SW 1271 (cell line): ENCODE data around the gene MZB1.
"Not testable (repeated sequence)": the region's sequence is repeated elsewhere in the genome, so short reads cannot be mapped to it uniquely, and the experiment has no call there.

ENCODE experiments used
- DNase-seq, 2 experiments: peaks; one replicate each; lab custom pipeline; 2025; lab: John Stamatoyannopoulos, UW

Gene MZB1

DNA sequence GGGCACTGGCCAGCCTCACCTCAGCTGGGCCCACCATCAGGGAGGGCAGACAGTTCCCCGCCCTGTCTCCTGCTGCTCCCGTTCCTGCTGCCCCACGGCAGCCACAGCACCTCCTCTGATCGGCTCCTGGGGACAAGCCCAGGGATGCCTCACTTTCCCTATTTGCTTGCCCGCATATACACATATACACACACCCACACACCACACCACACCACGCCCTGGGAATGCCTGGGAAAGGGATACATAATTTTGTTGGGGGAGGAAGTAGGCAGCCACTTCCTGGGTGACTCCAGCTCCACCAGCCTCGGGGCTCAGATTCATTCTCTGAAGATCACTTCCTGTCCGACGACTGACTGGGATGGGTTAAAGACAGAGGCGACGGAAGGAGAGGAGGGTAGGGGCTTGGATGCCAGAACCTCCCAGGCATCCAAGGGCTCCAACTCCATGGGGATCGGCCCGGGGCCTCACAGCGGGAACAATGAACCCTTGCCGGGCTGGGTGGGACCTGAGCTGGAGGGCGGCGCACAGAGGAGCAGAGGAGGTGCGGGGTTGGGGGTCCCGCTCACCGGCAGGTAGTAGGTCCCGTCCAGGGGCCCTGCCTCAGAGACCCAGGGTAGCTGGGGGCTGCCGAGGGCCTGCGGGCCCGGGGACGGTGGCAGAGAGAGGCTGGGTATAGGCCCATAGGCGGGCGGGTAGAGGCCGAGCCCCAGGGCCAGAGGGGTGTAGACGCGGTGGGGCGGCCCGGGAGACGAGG, 2.0 kb upstream of the MZB1 start:
- DNase-seq = peak; percentile 67 to 76

DNA sequence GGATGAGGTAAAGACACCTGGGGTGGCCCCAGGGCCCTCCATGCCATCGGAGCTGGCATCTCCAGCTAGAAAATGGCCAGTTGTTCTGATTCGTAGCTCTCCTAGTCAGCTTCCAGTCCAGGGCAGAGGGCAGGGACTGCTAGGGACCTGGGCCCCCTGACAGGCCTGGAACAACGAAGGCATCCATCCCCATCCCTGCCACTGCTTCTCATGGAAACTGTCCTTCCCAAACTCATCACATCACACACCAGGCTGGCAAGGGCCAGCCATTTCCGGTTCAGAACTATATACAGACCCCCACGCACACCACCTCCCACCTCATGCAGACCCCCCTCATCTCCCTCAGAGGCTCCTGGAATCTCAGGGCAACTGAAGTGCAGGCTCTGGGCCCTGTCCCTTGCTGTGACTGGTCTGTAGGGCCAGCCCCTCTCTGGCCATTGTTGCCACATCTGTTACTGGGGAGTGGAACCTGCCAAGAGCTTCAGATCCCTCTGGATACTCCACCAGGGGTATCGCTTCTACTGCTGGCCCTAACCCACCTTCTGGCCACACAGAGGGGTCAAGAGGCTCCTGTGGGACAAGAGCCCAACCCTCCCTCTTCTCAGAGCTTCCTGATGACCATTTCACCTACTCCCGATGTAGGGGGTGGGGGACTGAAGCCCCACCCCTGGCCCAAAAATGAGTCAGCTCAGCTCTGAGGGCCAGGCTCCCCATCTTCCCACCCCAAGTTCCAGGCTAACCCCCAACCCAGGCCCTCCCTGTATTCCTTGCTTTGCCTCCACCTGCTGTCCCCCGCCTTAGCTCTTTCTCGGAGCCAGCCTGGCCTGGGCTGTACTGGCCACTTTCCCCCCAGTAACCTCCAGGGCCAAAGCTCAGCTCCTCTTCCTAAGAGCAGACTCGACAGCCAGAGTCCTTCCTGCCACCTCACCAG, 1.2 kb upstream of the MZB1 start:
- no peak for DNase-seq

DNA sequence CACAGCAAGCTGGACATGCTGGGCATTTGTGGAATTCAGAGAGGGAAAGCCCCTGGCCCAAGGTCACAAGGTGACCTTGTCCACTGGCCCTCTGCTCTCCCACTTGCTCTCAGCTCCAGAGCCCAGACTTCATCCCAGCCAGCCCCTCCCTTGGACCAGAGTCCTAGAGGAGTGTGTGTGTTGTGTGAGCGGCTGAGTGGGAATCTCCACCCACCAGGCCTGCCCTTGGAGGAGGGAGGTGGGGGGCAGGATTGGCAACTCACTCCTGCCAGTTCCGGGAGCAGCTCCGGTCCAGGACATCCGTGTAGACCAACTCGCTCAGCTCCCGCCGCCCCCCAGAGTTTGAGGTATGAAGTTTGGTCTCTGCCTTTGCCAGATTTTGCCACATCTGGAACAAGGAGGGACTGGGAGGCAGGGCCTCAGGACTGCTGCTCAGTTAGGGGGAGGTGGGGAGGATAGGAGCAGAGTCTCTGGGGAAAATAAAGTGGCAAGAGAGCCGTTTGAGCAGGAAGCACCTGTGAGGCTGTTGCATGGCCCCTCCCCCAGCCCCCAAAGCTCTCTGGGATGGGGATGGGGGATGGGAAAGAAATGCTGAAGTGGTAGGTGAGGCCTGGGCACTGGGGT, 1.4 kb downstream of the MZB1 start:
- DNase-seq = no peak

DNA sequence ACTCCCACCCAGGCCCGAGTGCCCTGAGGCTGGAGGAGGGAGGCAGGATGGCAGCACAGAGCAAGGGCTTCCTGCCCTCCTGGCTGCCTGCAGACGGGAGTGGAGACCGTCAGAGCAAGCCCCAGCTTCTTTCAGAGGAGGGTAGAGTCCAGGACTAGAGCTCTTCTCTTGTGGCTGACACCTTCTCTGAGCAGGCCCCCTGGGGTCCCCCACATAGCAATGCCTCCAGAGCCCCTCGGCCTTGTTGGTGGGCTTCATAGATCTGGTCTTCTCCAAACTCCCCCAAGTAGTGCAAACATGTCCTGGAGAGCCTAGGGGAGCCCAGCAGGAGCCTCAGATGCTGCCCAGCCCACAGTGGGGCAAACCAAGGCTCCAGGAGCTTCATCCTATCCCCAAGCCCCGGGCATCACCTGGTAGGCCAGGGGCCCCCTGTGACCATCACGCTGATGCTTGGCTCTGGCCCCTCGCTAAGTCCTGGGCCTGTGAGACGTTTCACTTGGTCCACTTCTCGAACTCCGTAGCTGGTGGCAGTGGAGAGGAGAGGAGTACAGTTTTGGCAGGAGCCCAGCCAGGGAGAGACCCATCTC, 2.0 kb downstream of the MZB1 start:
- DNase-seq = no peak

DNA sequence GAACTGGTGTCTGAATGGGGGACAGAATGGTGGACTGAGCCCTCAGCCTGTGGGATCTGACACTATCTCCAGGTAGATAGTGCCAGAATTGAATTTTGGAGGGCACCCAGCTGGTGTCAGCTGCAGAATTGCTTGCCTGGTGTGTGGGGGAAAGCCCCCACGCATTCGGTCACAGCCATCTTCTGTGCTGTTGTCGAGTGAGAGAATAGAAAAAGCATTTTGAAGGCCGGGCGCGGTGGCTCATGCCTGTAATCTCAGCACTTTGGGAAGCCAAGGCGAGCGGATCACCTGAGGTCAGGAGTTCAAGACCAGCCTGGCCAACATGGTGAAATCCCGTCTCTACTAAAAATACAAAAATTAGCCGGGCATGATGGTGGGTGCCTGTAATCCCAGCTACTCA, 2.8 kb downstream of the MZB1 start:
- not testable (repeated sequence) for DNase-seq

DNA sequence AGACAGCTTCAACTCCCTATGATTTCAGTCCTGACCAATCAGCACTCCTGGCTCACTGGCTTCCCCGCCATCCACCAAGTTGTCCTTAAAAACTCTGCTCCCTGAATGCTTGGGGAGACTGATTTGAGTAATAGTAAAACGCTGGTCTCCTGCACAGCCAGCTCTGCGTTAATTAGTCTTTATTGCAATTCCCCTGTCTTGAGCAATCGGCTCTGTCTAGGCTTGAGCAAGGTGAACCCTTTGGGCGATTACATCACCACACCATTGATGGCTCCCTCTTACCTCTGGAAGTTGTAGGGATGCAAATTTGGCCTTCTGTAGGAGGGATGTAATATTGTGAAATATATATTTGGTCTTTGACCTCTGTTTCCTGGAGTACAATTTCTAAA, 3.7 kb downstream of the MZB1 start:
- DNase-seq = no peak

DNA sequence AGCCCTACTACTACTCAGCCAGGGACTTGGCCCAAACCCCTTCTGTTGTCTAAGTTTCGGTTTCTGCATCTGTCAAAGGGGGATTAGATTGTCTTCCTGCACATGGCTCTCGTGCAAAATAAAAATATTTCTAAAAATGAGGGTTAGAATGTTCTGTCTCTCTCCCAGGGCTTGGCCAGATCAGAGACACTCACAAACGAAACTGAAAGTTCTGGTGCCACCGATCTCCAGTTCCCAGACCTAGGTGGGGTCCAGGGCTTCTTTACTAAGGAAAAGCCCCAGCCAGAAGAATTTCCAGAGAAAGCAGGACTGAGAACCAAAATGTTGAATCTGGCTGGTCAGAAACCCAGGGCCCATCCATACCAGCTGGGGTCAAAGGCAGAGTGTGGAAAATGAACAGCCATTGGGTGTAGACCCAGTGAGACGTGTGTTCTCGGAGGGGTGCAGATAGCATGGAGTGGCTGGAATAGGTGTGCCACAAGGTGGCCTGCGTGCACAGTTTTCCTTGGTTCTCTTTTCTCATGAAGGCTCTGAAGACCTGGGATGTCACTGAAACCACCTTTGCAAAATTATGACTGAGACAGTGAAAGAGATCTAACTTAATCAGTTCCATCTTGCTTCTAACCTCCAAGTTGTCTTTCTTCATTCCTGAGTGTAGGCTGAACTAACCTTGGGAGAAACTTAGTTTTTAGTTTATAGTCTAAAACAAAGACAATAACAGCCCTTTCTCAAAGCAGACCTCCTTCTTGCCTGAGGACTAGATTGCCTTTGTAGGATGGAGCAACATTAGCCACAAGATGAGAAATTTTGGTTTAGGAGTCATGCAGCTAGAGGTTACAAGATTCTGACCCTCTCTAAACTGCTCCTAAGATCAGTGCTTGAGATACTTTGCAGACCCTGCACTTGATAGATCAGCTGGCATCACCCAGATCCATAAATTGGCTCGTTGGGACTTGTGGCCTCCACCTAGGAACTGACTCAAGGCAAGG, 4.4 kb downstream of the MZB1 start:
- DNase-seq = no peak

DNA sequence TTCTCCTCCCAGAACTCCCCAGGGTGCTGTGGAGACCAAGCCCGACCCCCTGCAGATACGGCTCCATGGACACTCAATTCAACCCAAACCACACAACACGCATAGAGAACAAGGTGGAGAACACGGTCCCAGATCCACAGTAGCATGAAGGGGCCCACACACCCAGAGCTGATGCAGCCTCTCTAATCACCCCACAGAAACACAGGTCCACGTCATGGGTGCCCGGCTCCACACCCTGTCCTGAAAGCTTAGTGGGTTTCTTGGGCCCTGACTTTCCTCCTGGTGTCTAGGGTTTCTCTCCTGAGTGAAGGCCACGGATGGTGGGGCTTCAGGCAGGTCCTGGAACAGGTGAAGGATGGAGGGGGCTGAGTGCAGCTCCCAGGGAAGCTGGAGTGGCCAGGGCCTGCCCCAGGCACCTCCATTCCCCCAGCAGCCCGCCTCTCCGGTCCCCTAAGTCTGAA, 5.1 kb downstream of the MZB1 start:
- no peak for DNase-seq

DNA sequence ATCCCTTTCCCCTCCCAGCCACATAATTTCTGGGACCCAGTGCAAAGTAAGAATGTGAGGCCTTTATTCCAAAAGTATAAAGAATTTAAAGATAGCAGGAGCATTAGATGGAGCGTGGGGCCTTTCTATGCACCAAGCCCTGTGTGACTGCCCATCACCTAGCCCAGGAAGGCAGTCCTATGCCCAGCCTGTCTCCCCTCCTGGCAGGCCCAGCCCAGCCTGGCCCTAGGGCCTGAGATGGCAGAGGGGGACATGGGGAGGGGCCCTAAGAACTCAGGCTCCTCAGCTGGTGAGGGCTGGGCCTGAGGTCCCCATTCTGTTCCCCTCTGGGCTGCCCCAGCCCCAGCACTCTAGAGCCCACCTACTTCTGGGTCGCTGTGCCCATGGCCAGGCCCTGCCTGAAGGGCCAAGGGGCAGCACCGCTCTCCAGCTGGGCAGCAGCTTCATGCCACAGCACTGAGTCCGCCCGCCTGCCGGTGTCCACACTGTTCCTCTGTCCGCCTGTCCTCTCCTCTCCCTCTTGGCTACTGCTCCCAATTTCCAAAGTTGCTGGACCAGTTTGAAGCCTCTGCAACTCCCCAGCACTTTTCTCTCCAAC, 5.6 kb downstream of the MZB1 start:
- DNase-seq = no peak

DNA sequence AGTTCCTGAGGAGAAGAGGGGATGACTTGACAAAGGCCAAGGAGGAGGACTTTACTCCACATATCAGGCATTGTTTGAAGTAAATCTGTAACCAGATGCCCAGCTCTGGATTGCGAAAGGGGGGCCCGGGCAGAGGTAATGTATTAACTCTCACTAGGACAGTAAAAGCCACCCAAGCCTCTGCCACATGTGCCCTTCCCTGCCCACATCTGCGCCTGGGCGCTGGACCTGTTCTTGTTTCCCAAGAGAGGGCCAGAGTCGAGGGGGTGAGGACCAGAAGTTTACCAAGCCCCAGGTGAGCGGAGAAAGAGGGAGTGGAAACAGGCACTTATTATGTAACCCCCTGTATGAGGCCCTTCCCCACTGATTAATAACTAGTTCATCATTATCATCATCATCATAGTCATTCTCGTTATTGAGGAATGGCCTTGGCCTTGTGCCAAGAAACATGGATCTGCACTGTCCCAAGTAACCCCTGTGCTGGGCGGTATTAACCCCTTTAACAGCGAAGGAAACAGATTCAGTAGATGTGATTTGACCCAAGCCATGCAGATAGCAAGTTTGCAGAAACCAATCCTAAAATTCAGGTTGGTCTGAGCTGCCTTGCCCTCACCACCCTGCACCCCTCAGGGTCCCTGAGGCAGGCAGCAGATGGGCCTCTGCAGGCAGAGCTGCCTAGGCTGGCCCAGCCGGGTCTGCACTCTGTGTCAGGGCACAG, 6.3 kb downstream of the MZB1 start, which contains the start of gene SLC23A1:
SLC23A1 (minus strand) TSS at position 23 of the 718 bp plus-strand sequence. CDS start 44 bp downstream, outside the sequence.
- DNase-seq = no peak

DNA sequence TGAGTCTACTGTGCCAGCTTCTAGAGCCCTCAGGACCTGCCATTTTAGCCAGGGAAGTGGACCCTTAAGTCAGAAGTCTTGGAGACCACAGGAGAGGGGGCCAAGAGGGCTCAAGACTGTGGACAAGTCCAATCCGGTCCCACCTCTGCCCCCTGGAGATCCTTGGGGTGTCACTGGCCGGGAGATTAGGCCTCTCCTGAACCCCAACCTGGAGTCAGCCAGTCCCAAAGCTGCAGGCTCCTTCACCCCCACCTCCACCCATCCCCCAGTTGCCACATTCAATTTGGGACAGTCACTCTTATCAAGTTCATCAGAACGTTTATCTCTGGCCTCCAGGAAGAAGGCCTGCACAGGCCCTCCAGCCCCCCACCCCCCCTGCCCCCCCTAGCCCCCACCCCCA, 6.9 kb downstream of the MZB1 start:
- no peak for DNase-seq

DNA sequence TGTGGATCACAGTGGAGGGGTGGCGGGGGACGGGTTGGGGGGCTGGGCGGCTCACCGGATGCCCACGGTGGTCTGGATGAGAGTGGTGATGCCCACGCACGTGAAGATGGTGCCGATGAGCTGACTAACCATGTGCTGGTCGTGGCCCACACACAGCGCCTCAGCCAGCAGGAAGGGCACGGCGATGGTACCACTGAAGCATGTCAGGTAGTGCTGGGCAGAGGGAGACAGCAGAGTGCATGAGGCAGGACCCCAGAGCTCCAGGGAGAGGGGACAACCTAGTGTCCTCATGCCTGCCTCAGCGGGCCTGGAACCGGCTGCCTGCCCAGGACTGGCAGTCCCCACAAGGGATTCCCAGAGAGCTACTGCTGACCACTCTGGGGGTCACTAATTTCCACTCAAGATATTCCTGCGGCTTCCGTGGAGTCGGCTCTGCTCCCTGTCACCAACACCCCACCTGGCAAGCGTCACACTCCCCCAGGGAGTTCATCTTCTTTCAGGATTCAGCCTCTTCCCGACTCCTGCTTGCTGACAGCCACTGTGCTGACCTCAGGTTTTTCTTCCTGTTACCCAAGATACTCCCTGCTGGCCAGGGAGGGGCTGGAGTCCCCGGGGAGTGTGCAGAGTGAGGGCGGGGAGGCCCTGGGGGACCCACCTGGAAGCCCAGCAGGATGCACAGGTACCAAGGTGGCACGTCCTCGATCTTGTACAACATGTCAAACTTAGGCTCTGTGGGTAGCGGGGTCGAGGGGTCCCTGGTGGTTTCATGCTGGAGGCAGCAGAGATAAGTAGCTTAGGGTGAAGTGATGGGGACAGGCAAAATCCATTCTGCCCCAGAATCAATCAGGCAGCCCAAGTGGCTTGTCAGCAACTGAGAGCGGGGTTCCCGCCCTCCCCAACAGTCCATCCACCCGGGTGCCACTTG, 7.6 kb downstream of the MZB1 start:
- DNase-seq = no peak

DNA sequence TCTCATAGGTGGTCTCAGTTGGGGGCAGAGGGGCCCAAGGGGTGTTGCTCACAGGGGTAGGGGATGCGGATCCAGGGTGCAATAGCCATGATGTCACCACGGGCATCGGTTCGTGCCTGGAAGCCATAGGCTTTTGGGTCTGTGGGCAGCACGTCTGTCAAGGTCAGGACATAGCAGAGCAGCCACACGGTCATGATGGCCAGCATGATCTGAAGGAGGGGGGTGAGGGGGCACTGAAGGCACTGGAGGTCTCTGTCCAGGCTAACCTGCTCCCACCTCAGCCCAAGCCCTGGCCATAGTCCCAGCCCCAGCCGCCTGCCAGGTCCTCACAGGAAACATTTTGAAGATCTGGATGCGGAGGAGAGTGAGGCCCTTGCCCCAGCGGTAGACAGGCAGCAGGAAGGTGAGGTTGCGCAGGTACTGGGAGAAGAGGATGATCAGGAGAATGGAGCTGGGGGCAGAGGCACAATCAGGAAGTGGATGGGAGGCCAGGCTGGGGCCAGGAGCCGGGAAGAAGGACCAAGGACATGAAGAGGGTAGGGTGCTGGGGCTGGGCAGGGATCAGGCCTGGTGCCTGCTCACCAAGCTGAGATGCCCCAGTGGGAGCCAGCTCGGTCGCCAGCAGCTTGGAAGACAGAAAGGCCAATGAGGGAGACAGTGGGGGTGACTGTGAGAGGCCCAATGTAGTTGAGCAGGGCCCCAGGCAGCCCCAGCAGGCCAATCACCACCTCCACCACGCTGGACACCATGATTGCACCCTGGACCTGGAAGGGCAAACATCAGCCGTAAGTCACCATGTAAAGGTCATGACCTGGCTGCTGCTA, 9.9 kb downstream of the MZB1 start:
- no peak for DNase-seq

DNA sequence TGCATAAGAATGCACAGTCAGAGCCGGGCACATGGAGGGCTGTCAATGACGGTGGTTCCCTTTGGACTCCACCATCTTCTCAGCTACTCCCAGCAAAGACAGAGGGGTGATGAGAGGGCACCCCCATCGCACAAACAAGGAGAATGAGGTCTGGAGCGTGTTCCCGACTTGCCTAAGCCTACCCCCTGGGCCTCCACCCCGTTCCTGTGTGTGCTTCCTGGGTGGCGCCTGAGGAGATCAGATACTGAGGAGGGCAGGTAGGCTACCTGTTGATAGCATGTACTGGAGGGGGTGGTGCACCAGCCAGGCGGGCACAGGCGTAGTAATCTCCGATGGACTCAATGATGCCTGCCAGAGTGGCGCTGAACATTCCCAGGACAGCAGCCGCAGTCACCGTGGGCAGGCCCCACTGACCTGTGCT, 10.8 kb downstream of the MZB1 start:
- DNase-seq = no peak

DNA sequence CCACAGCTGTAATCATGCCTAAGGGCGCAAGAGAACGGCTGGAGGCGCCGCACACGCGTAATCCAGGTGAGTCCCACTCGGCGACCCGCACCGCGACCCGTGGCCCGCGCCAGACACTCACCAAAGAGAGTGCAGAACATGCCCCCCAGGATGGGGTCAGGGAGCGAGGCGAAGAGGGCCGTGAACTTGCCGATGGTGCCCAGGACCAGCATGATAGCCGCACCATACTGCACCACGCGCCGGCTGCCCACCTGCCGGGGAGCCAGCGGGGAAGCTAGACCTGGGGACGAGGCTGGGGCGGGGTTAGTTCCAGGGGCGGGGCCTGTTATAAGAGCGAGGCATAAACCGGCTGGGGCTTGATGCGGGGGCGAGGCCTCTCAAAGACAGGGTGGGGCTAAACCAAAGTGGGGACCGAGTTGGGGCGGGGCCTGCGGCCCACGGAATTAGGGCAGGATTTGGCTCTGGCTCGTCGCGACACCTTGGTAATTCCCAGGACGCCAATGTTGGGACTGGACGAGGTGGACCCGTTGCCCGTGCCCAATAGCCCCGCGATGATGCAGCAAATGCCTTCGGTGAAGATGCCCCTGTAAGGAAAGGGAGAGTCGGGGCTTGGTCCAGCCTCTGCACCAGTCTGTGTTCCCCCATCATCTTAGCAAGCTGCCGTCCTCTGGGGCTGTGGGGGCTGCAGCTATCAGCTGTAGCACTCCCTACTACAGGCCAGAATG, 11.4 kb downstream of the MZB1 start:
- no peak for DNase-seq

DNA sequence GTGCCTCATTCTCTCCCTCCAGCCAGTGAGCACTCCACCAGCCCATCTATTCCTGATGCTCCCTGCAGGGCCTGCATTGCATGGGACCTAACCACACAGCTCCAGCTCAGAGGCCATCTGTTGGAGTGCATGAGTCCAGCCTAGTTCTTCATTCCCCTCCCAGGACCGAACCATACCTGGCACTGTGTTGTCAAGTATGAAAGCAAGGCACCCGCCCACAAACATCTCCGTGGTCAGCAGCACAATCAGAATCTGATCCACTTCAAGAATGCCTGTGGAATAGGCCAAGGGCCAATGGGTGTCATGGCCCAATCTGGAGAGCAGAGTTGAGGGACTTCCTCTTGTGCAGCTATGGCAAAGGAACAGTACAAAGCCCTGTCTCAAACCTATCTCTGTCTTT, 12.5 kb downstream of the MZB1 start:
- DNase-seq = no peak

DNA sequence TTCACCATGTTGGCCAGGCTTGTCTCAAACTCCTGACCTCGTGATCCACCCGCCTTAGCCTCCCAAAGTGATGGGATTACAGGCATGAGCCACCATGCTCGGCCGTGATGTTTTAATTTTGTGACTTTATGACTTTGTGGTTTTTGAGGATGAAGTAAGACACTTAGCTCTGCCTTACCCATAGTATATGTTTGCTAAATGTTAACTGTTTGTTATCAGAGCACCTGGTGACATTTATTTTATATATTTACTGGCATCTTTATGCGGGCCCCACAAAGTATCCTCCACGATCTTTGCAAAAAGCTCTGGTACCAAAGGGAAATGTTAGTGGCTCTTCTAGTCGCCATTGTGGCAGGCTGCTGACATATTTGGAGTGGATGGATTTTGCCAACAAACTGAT, 13.3 kb downstream of the MZB1 start:
- no peak for DNase-seq
